SK-N-SH (cell line): Measurements from ENCODE around the gene RNU1-3. TPM values are rescaled to one million over a fixed set of nuclear protein-coding genes. Genes with fewer than 3 reads are reported as not detected.
A peak's percentile ranks its signal among the peaks of the same experiment; 100 is the strongest.

Experiments used
- CTCF ChIA-PET: fragments of 300-600, 350-600 bp; formaldehyde crosslinking; extraction: SDS; loops from one replicate; lab custom pipeline; 2021; lab: Yijun Ruan, JAX
- POLR2A ChIA-PET: fragments of 350-600 bp; sonication (Branson Sonifier 250); formaldehyde crosslinking; extraction: SDS; loops from one replicate; lab custom pipeline; 2020; ENCODE audit warnings: antibody characterized with exemption, inconsistent platforms; lab: Yijun Ruan, JAX
- DNase-seq: peaks from one replicate; pipeline ENCODE4 v3.0.0; 2012
- H2AFZ ChIP-seq: fragments of 200-600 bp; sonication (generic); 2 replicates; pipeline ENCODE4 v1.8.1; 2016; ENCODE audit warnings: antibody characterized with exemption, mild to moderate bottlenecking, low read depth
- H3F3A ChIP-seq: fragments of 200-600 bp; sonication (generic); replicated peaks from 2 replicates; pipeline ENCODE3; 2016; ENCODE audit warnings: antibody characterized with exemption, mild to moderate bottlenecking; ENCODE audit not compliant: insufficient read depth
- H3K27ac ChIP-seq, 2 experiments: fragments of 200-500 bp in 1 of 2; fragments of 200-600 bp in 1 of 2; sonication (Bioruptor generic) in 1 of 2; sonication (generic), shearing (Covaris generic) in 1 of 2; 2 replicates each; pipeline versions ENCODE4 v1.5.1 to v1.6.1; 2014 to 2016; ENCODE audit warnings: low read depth in 2 of 2, inconsistent platforms in 1 of 2, low read length in 1 of 2, mild to moderate bottlenecking in 1 of 2, mixed read lengths in 1 of 2
- H3K27me3 ChIP-seq: fragments of 200-600 bp; sonication (generic), shearing (Covaris generic); 2 replicates; pipeline ENCODE4 v1.6.1; 2016; ENCODE audit warnings: mixed run types; ENCODE audit not compliant: insufficient read depth
- H3K36me3 ChIP-seq, 2 experiments: fragments of 200-500 bp in 1 of 2; fragments of 200-600 bp in 1 of 2; sonication (Bioruptor generic) in 1 of 2; sonication (generic) in 1 of 2; replicated peaks in 1 of 2; 2 replicates each; pipeline versions ENCODE3 to v1.5.1; 2014 to 2016; ENCODE audit warnings: low read length in 1 of 2, mild to moderate bottlenecking in 1 of 2; ENCODE audit not compliant: insufficient read depth in 2 of 2, control insufficient read depth in 1 of 2
- H3K4me1 ChIP-seq, 2 experiments: fragments of 200-500 bp in 1 of 2; fragments of 200-600 bp in 1 of 2; sonication (Bioruptor generic) in 1 of 2; sonication (generic), shearing (Covaris generic) in 1 of 2; 2 replicates each; pipeline versions ENCODE4 v1.5.1 to v1.6.1; 2014 to 2016; ENCODE audit warnings: low read depth in 1 of 2, low read length in 1 of 2, mixed run types in 1 of 2; ENCODE audit not compliant: insufficient read depth in 2 of 2, control insufficient read depth in 1 of 2
- H3K4me2 ChIP-seq: fragments of 200-600 bp; sonication (generic), shearing (Covaris generic); 2 replicates; pipeline ENCODE4 v1.6.1; 2017; ENCODE audit warnings: mixed run types
- H3K4me3 ChIP-seq, 2 experiments: fragments of 200-500 bp in 1 of 2; fragments of 200-600 bp in 1 of 2; sonication (Bioruptor generic) in 1 of 2; sonication (generic), shearing (Covaris generic) in 1 of 2; 2 replicates each; pipeline versions ENCODE4 v1.5.1 to v1.8.1; 2014 to 2016; ENCODE audit warnings: low read depth in 2 of 2, inconsistent platforms in 1 of 2, low read length in 1 of 2, mild to moderate bottlenecking in 1 of 2, mixed read lengths in 1 of 2, moderate library complexity in 1 of 2
- H3K79me2 ChIP-seq: fragments of 200-600 bp; sonication (generic); 2 replicates; pipeline ENCODE4 v1.8.1; 2017; ENCODE audit warnings: mild to moderate bottlenecking; ENCODE audit not compliant: insufficient read depth
- H3K9ac ChIP-seq: fragments of 200-600 bp; sonication (generic); 2 replicates; pipeline ENCODE4 v1.6.1; 2017; ENCODE audit warnings: mixed run types
- H3K9me2 ChIP-seq: fragments of 200-600 bp; sonication (generic); 2 replicates; pipeline ENCODE4 v1.6.1; 2017; ENCODE audit warnings: mixed run types
- H3K9me3 ChIP-seq: fragments of 200-600 bp; sonication (generic); 2 replicates; pipeline ENCODE4 v1.6.1; 2017; ENCODE audit warnings: mixed run types, mild to moderate bottlenecking, moderate library complexity
- H4K20me1 ChIP-seq: fragments of 200-600 bp; sonication (generic); 2 replicates; pipeline ENCODE4 v1.6.1; 2017; ENCODE audit warnings: mild to moderate bottlenecking, mixed run types; ENCODE audit not compliant: insufficient read depth
- GABPA ChIP-seq: IDR thresholded peaks from 2 replicates; pipeline ENCODE4 v1.4.0; 2012; ENCODE audit warnings: low read depth, mild to moderate bottlenecking
- GATA2 ChIP-seq: sonication (generic); formaldehyde crosslinking; IDR thresholded peaks from 2 replicates; pipeline ENCODE4 v1.5.0; 2020; ENCODE audit warnings: mild to moderate bottlenecking, missing genetic modification reagents
- NFIC ChIP-seq: IDR thresholded peaks from 2 replicates; pipeline ENCODE4 v1.4.0; 2012; ENCODE audit warnings: borderline replicate concordance
- NRF1 ChIP-seq: IDR thresholded peaks from 2 replicates; pipeline ENCODE4 v1.6.1; 2012; ENCODE audit warnings: low read depth, mild to moderate bottlenecking, low read length
- PBX3 ChIP-seq: IDR thresholded peaks from 2 replicates; pipeline ENCODE4; 2012
- RCOR1 ChIP-seq: fragments of 150-350 bp; IDR thresholded peaks from 2 replicates; pipeline ENCODE4 v1.6.1; 2017; ENCODE audit warnings: antibody characterized with exemption, low read length
- RXRA ChIP-seq: IDR thresholded peaks from 2 replicates; pipeline ENCODE4 v1.4.0; 2012; ENCODE audit warnings: low read depth, mild to moderate bottlenecking, borderline replicate concordance
- SIN3A ChIP-seq: IDR thresholded peaks from 2 replicates; pipeline ENCODE4 v1.6.1; 2012; ENCODE audit warnings: low read depth, mild to moderate bottlenecking, low read length, moderate library complexity, borderline replicate concordance
- USF2 ChIP-seq: fragments of 150-350 bp; IDR thresholded peaks from 2 replicates; pipeline ENCODE4 v1.6.1; 2017; ENCODE audit warnings: antibody characterized with exemption, low read length, low read depth, borderline replicate concordance
- WGBS: methylation state at CpG from one replicate; pipeline ENCODE4 v1.1.6; 2017; ENCODE audit warnings: low lambda C conversion rate; 5-methylcytosine and 5-hydroxymethylcytosine counted together
- polyA plus RNA-seq, 3 experiments: library from polyadenylated mRNA; depleted of rRNA; stranded (reverse); fragments of >200 nt; gene quantifications; 2 replicates each; pipeline ENCODE4 v1.2.3, GENCODE V29; 2012
- TF ChIP-seq, protein P1 (sequence below): IDR thresholded peaks from 2 replicates; pipeline ENCODE4 v1.4.0; 2012; ENCODE audit warnings: low read depth, borderline replicate concordance

Gene RNU1-3
- polyA plus RNA-seq, 1 of the 3 experiments (the other 2 are of a cell fraction), result not detected

DNA sequence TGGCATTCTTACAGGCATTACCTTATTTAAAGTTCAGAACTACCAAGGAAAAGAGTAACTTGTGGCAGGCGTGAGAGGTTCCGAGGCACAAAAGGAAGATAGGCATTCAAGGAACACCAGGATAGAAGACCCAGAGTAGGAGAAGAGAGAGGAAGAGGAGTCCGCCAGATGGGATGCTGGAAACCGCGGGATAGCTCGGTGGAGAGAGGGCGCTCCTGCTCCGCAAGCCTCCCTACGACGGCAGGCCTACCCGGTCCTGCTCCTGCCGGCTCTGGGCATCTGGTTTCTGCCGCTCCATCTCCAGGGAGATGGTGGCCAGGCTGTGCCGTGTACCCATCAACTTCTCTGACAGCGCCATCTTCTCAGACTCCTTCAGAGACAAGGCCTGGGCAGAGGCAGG lies 48.0 kb downstream of the RNU1-3 start:
- peak; percentile 71 for DNase-seq
- H3K4me2 ChIP-seq, result no peak overlapping the region
- WGBS, result 90% methylated on average over 15 of the region's 15 CpGs
- no peaks in the 10 kb centered on the region for H3K9me3 ChIP-seq
- H3K9ac ChIP-seq, result no peak overlapping the region
- peaks cover 10 to 34% of the 10 kb centered on the region in 2 experiments for H3K36me3 ChIP-seq
- H4K20me1 ChIP-seq, result no peaks in the 10 kb centered on the region
- no peaks in the 10 kb centered on the region for H3K9me2 ChIP-seq
- CTCF ChIA-PET, result interaction anchor here (0.8 to 10.5 kb wide), 6 partner anchors 9 to 333 kb away, joined by 3 to 88 read pairs (median 4); no protein-coding TSS in a partner anchor
- no peak overlapping the region for H3K27ac ChIP-seq
- H3F3A ChIP-seq, result peaks cover 14% of the 10 kb centered on the region
- POLR2A ChIA-PET, result interaction anchor here (0.9 kb wide), 1 partner anchor 333 kb away, joined by 3 read pairs; no protein-coding TSS in a partner anchor
- TF ChIP-seq NRF1 (no peak), NFIC (no peak), USF2 (no peak), RXRA (no peak), GATA2 (CRISPR knock-in tag) (no peak), SIN3A (no peak), PBX3 (no peak)
- no peak overlapping the region for H2AFZ ChIP-seq
- H3K4me1 ChIP-seq, result peaks cover 4 to 8% of the 10 kb centered on the region in 2 experiments; a peak in 3 of 4 replicates
- H3K27me3 ChIP-seq, result no peaks in the 10 kb centered on the region
- H3K4me3 ChIP-seq, result no peak overlapping the region
- no peaks in the 10 kb centered on the region for H3K79me2 ChIP-seq

DNA sequence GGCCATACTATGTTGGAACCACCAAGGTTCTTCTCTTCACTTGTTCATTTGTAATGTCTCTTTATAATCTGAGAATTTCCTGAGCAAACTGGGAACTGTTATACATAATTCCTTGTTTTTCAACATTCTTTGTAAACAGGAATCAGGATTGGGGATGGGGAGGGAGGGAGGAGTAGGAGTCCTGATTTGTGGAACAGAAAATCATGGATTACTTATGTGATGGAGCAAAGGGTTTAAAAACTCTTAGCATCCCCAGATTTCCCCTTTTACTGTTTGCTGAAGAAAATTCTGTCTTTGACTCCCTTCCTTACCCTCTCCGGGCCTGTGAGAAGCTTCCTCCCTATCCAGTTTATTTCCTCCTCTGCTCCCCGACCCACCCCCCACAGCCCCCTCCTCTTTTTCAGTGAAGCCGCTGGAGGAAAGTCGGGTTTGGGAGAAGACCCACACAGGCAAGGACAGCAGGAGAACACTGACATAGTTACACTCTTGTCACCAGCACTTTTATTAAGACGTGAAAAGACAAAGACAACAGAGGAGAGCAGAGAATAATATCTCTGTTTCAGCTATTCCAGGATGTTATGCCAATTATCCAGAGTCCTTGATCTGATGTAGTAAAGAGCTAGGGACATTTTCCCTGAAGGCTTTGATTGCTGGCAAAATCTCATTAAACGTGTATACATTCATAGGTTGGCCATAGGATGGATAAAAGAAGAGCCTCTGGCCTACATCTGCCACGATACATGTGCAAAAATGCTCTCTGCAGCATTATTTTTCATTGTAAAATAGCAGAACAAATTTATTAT lies 48.8 kb downstream of the RNU1-3 start:
- no peak overlapping the region for H3K4me3 ChIP-seq
- H2AFZ ChIP-seq, result no peak overlapping the region
- H3K9me3 ChIP-seq, result no peaks in the 10 kb centered on the region
- 0 out of 2 replicates have a peak, but pooled peaks have one; percentile 32 for TF ChIP-seq RCOR1
- TF ChIP-seq GABPA, result no peak
- TF ChIP-seq, protein P1, sequence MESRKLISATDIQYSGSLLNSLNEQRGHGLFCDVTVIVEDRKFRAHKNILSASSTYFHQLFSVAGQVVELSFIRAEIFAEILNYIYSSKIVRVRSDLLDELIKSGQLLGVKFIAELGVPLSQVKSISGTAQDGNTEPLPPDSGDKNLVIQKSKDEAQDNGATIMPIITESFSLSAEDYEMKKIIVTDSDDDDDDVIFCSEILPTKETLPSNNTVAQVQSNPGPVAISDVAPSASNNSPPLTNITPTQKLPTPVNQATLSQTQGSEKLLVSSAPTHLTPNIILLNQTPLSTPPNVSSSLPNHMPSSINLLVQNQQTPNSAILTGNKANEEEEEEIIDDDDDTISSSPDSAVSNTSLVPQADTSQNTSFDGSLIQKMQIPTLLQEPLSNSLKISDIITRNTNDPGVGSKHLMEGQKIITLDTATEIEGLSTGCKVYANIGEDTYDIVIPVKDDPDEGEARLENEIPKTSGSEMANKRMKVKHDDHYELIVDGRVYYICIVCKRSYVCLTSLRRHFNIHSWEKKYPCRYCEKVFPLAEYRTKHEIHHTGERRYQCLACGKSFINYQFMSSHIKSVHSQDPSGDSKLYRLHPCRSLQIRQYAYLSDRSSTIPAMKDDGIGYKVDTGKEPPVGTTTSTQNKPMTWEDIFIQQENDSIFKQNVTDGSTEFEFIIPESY, result no peak
- peaks cover 4 to 10% of the 10 kb centered on the region in 2 experiments; a peak in 3 of 4 replicates for H3K4me1 ChIP-seq
- no peak overlapping the region for H3K9ac ChIP-seq
- H3K27me3 ChIP-seq, result no peaks in the 10 kb centered on the region
- H3F3A ChIP-seq, result peaks cover 14% of the 10 kb centered on the region
- CTCF ChIA-PET, result interaction anchor here (0.6 to 10.5 kb wide), 8 partner anchors 9 to 334 kb away, joined by 3 to 88 read pairs (median 4); no protein-coding TSS in a partner anchor
- H3K27ac ChIP-seq, result no peak overlapping the region
- peaks cover 10 to 28% of the 10 kb centered on the region in 2 experiments for H3K36me3 ChIP-seq
- no peaks in the 10 kb centered on the region for H3K9me2 ChIP-seq
- 79% methylated on average over 7 of the region's 7 CpGs for WGBS
- no peak overlapping the region for H3K4me2 ChIP-seq
- H4K20me1 ChIP-seq, result no peaks in the 10 kb centered on the region
- DNase-seq, result peak; percentile 70
- POLR2A ChIA-PET, result interaction anchor here (0.9 kb wide), 1 partner anchor 333 kb away, joined by 3 read pairs; no protein-coding TSS in a partner anchor
- no peaks in the 10 kb centered on the region for H3K79me2 ChIP-seq
